K562 (cell line): Measurements from ENCODE around the gene RSRC1. TPM values are rescaled to one million over a fixed set of nuclear protein-coding genes. Genes with fewer than 3 reads are reported as not detected.

Experiments
- ATAC-seq: fragments of 200-7000 bp; cut with Tn5 transposase; 3 replicates; pipeline ENCODE4 v1.9.1; 2020; ENCODE audit warnings: moderate library complexity
- BruUV-seq: library from RNA; stranded (reverse); fragments of 400-500 nt; replicated peaks from 2 replicates; lab custom pipeline; 2021; lab: Mats Ljungman, UMichigan
- CTCF ChIA-PET: fragments of 300-600 bp; formaldehyde crosslinking; extraction: SDS; loops from one replicate; lab custom pipeline; 2021; ENCODE audit warnings: low intra/inter-chr PET ratio; lab: Yijun Ruan, JAX
- POLR2A ChIA-PET: fragments of 300-600, 350-650 bp; sonication (Branson Sonifier 250); formaldehyde crosslinking; extraction: SDS; loops from one replicate; lab custom pipeline; 2021; ENCODE audit warnings: antibody characterized with exemption, inconsistent platforms; lab: Yijun Ruan, JAX
- DNase-seq, 4 experiments: peaks; one replicate each; pipeline versions ENCODE4 v3.0.0 to v3.0.0-alpha.2; 2011 to 2018; ENCODE audit warnings: low spot score in 3 of 4, mixed read lengths in 3 of 4; ENCODE audit errors: extremely low read depth in 1 of 4
- FAIRE-seq: peaks from 2 replicates; lab custom pipeline; 2011; peaks lifted over from hg19 to GRCh38; lab: Jason Lieb, UNC
- H2AFZ ChIP-seq: 2 replicates; pipeline ENCODE4 v1.6.0; 2011; ENCODE audit warnings: low read depth, low read length, control low read depth, inconsistent platforms
- H3K27ac ChIP-seq: fragments of 200-600 bp; 3 replicates; pipeline ENCODE4 v1.8.0; 2011; ENCODE audit warnings: low read depth, mild to moderate bottlenecking, control low read depth, inconsistent platforms, low read length, moderate library complexity, mixed read lengths; ENCODE audit errors: extremely low read depth
- H3K27me3 ChIP-seq, 2 experiments: fragments of 300-600 bp in 1 of 2; 2 replicates in 1 of 2; 3 replicates in 1 of 2; pipeline versions ENCODE4 v1.6.0 to v1.8.0; 2011; ENCODE audit warnings: inconsistent platforms in 2 of 2, low read length in 2 of 2, mild to moderate bottlenecking in 1 of 2, mixed read lengths in 1 of 2, moderate library complexity in 1 of 2; ENCODE audit not compliant: control insufficient read depth in 2 of 2, insufficient read depth in 2 of 2
- H3K36me3 ChIP-seq: fragments of 300-600 bp; 3 replicates; pipeline ENCODE4 v1.8.0; 2011; ENCODE audit warnings: mild to moderate bottlenecking, low read length, inconsistent platforms; ENCODE audit not compliant: control insufficient read depth, insufficient read depth
- H3K4me1 ChIP-seq, 2 experiments: fragments of 200-600 bp in 1 of 2; replicated peaks in 1 of 2; 2 replicates in 1 of 2; 3 replicates in 1 of 2; pipeline versions ENCODE4 v1.5.1 to v1.8.0; 2011; ENCODE audit warnings: inconsistent platforms in 2 of 2, low read length in 2 of 2, mild to moderate bottlenecking in 1 of 2, mixed read lengths in 1 of 2, moderate library complexity in 1 of 2; ENCODE audit not compliant: control insufficient read depth in 2 of 2, insufficient read depth in 2 of 2
- H3K4me2 ChIP-seq: 2 replicates; pipeline ENCODE4 v1.6.1; 2011; ENCODE audit warnings: low read length, control low read depth, inconsistent platforms, mixed read lengths; ENCODE audit not compliant: insufficient read depth
- H3K4me3 ChIP-seq: fragments of 200-600 bp; sonication (generic), shearing (Covaris generic); 2 replicates; pipeline ENCODE4 v1.5.1; 2016; ENCODE audit warnings: control low read depth, inconsistent platforms
- H3K79me2 ChIP-seq: fragments of 200-600 bp; 3 replicates; pipeline ENCODE4 v1.8.0; 2011; ENCODE audit warnings: low read length, inconsistent platforms; ENCODE audit not compliant: control insufficient read depth, insufficient read depth
- H3K9ac ChIP-seq, 2 experiments: 2 replicates each; pipeline versions ENCODE4 v1.6.0 to v1.6.1; 2011; ENCODE audit warnings: low read depth in 2 of 2, low read length in 2 of 2, control low read depth in 1 of 2, inconsistent platforms in 1 of 2, mild to moderate bottlenecking in 1 of 2, mixed read lengths in 1 of 2; ENCODE audit not compliant: insufficient read depth in 1 of 2
- H3K9me1 ChIP-seq: one replicate; pipeline ENCODE4 v1.6.0; 2011; ENCODE audit warnings: inconsistent platforms, mild to moderate bottlenecking, low read length, moderate library complexity; ENCODE audit not compliant: control insufficient read depth, insufficient read depth
- H3K9me3 ChIP-seq: replicated peaks from 2 replicates; pipeline ENCODE4 v1.5.1; 2011; ENCODE audit warnings: low read depth, low read length, inconsistent platforms; ENCODE audit not compliant: control insufficient read depth, insufficient read depth
- H4K20me1 ChIP-seq: replicated peaks from 2 replicates; pipeline ENCODE4 v1.6.1; 2011; ENCODE audit warnings: low read length, inconsistent platforms, mixed read lengths; ENCODE audit not compliant: control insufficient read depth, insufficient read depth
- BRD4 ChIP-seq: fragments of 200-600 bp; sonication (generic); IDR thresholded peaks from 2 replicates; pipeline ENCODE4 v1.6.1; 2017; ENCODE audit warnings: inconsistent platforms
- GABPA ChIP-seq: fragments of 200-800 bp; sonication (Bioruptor generic); conservative IDR thresholded peaks from 2 replicates; pipeline ENCODE4 v1.6.1; 2016; ENCODE audit warnings: low read depth, missing genetic modification characterization, missing compliant biosample characterization
- TGIF2 ChIP-seq: sonication (generic); formaldehyde crosslinking; IDR thresholded peaks from 2 replicates; pipeline ENCODE4 v1.8.1; 2022; ENCODE audit warnings: mild to moderate bottlenecking, missing genetic modification reagents, moderate library complexity
- ZNF175 ChIP-seq: fragments of 200-800 bp; sonication (Bioruptor generic); IDR thresholded peaks from 2 replicates; pipeline ENCODE4 v1.6.1; 2016; ENCODE audit warnings: low read depth, mild to moderate bottlenecking, missing genetic modification characterization, missing compliant biosample characterization
- ZNF408 ChIP-seq: fragments of 250-450 bp; sonication (Bioruptor Pico); IDR thresholded peaks from 2 replicates; pipeline ENCODE4 v1.4.0; 2020; ENCODE audit warnings: low read depth, mild to moderate bottlenecking, moderate library complexity
- in situ Hi-C: fragments of 300-500 bp; cut with MboI; formaldehyde crosslinking; loops from 4 replicates; pipeline ENCODE4 v1.15.0; 2018; ENCODE audit warnings: inconsistent platforms, mixed read lengths
- intact Hi-C: fragments of 100-400 bp; cut with micrococcal nuclease; formaldehyde crosslinking; loops from 2 replicates; pipeline ENCODE4 v1.14.2; 2022
- polyA plus RNA-seq, 8 experiments: library from polyadenylated mRNA; depleted of rRNA in 4 of 8; stranded (reverse) in 5 of 8; unstranded in 3 of 8; fragments of >200 nt; fragmentation: Nextera tagmentation in 2 of 8; fragmentation: Illumina TruSeq in 1 of 8; extraction: Ambion mirVana in 2 of 8; extraction: Trizol in 1 of 8; gene quantifications; 2 replicates each; pipeline versions ENCODE4 v1.2.1 to v1.2.3, GENCODE V29; 2011 to 2014; ENCODE audit warnings: inconsistent platforms in 1 of 8, missing spikeins in 1 of 8
- total RNA-seq, 7 experiments: library from RNA; depleted of rRNA in 6 of 7; stranded (reverse); fragments of >200 nt in 6 of 7; fragmentation: Illumina TruSeq in 2 of 7; extraction: Trizol in 2 of 7; gene quantifications; 2 replicates each; pipeline versions ENCODE4 v1.2.1 to v1.2.3, GENCODE V29; 2011 to 2021; ENCODE audit warnings: low replicate concordance in 1 of 7

RSRC1 gene
- total and polyA plus RNA-seq, 9 of the 15 experiments (the other 6 are each of a cell fraction or from before 2014, with no cell fraction given): 19.3 to 128 (median 75.5) TPM

DNA sequence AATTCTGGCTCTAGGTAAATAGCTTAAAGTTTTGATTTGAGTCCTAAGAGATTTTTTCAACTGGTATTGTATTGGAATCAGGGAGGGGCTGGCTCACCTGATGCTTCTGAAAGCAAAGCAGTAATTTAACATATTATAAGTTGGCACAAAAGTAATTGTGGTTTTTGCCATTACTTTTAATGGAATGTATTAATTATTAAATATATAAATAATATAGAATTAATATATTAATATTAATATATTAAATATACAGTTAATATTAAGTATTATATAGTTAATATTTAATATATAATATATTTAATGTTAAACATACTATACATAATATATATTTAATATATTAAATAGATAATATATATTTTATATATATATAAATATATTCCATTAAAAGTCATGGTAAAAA lies 10.4 kb downstream of the RSRC1 start:
- H3K4me3 ChIP-seq: no peak overlapping the region
- H3K4me2 ChIP-seq: peak overlapping the region; percentile 1
- CTCF ChIA-PET: no interaction called here
- POLR2A ChIA-PET: interaction anchor here (0.6 to 1.6 kb wide), 3 partner anchors 10 to 30 kb away, joined by 3 to 7 read pairs (median 3); partner anchors contain the start of gene RSRC1
- H3K27me3 ChIP-seq: no peaks in the 10 kb centered on the region
- no peaks in the 10 kb centered on the region for H4K20me1 ChIP-seq
- H3K4me1 ChIP-seq: peaks cover 5 to 9% of the 10 kb centered on the region in 2 experiments; a peak in 4 of 5 replicates
- H3K9me3 ChIP-seq: no peaks in the 10 kb centered on the region
- H3K79me2 ChIP-seq: peaks cover 65% of the 10 kb centered on the region
- DNase-seq: no peak
- intact Hi-C loops (no loop called here), in situ Hi-C loops (no loop called here)
- no peak overlapping the region for H2AFZ ChIP-seq
- H3K9me1 ChIP-seq: no peaks in the 10 kb centered on the region
- no peak overlapping the region for H3K27ac ChIP-seq
- no peak overlapping the region for H3K9ac ChIP-seq
- no peak for ATAC-seq
- peaks cover 27% of the 10 kb centered on the region; the same call in 2 of the 3 replicates for H3K36me3 ChIP-seq
- FAIRE-seq: no peak
- BruUV-seq: no TSS peak
- TF ChIP-seq ZNF175 (no peak), GABPA (tag) (no peak), BRD4 (no peak), ZNF408 (no peak)
- TF ChIP-seq, all 486 proteins: peak for 0

DNA sequence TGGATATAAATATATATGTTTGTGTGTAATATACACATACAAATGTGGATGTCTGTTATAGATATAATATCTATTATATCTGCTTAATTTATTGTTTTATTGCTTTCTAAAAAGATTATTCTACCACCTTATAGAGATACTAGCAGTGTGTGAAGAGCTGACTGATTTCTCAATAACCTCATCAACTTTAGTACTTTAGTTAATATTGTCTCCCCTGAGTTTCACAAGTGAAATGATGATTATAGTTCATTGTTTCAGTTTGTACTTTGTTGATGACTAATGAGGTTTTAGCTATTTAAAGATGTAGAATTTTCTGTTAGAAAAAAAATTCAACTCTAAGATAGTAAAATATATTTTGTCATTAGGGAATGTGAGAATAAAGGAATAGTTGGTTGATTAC lies 11.4 kb downstream of the RSRC1 start:
- peaks cover 5 to 9% of the 10 kb centered on the region in 2 experiments; a peak in 4 of 5 replicates for H3K4me1 ChIP-seq
- intact Hi-C loops: no loop called here
- ATAC-seq (no peak), DNase-seq (no peak), FAIRE-seq (no peak)
- no peak overlapping the region for H3K4me2 ChIP-seq
- no peaks in the 10 kb centered on the region for H3K27me3 ChIP-seq
- no peak overlapping the region for H3K27ac ChIP-seq
- H4K20me1 ChIP-seq: no peaks in the 10 kb centered on the region
- no peak overlapping the region for H2AFZ ChIP-seq
- H3K9me1 ChIP-seq: no peaks in the 10 kb centered on the region
- H3K36me3 ChIP-seq: peaks cover 36% of the 10 kb centered on the region
- ChIA-PET CTCF (no interaction called here), POLR2A (interaction anchor here (1.6 kb wide), 1 partner anchor 11 kb away, joined by 7 read pairs; the partner anchor contains the start of gene RSRC1)
- peaks cover 62% of the 10 kb centered on the region for H3K79me2 ChIP-seq
- in situ Hi-C loops: no loop called here
- no peak overlapping the region for H3K9ac ChIP-seq
- H3K4me3 ChIP-seq: no peak overlapping the region
- H3K9me3 ChIP-seq: no peaks in the 10 kb centered on the region
- no TSS peak for BruUV-seq
- TF ChIP-seq TGIF2: no peak
